ENCODE results near the gene CREM. TPM values are rescaled to one million over a fixed set of nuclear protein-coding genes. Genes with fewer than 3 reads are reported as not detected.

Gene CREM
- total RNA-seq, 4 donors from 2014 or later: 8.3 to 15.7 (median 10.9) TPM

GRCh38 chr10:35224045-35224740 is 97.5 kb downstream of the CREM start:
- TF ChIP-seq, protein P1, sequence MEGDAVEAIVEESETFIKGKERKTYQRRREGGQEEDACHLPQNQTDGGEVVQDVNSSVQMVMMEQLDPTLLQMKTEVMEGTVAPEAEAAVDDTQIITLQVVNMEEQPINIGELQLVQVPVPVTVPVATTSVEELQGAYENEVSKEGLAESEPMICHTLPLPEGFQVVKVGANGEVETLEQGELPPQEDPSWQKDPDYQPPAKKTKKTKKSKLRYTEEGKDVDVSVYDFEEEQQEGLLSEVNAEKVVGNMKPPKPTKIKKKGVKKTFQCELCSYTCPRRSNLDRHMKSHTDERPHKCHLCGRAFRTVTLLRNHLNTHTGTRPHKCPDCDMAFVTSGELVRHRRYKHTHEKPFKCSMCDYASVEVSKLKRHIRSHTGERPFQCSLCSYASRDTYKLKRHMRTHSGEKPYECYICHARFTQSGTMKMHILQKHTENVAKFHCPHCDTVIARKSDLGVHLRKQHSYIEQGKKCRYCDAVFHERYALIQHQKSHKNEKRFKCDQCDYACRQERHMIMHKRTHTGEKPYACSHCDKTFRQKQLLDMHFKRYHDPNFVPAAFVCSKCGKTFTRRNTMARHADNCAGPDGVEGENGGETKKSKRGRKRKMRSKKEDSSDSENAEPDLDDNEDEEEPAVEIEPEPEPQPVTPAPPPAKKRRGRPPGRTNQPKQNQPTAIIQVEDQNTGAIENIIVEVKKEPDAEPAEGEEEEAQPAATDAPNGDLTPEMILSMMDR (IDR thresholded peaks at IDR 0.05): no peak
- TF ChIP-seq POLR2A (IDR thresholded peaks at IDR 0.05): no peak

GRCh38 chr10:35225204-35225603 is 98.6 kb downstream of the CREM start:
- WGBS, 2 donors: 65 to 78% methylated on average over 5 of the region's 5 CpGs
- no peak for DNase-seq (ENCODE audit: low spot score in 2 of 2)
- intact Hi-C loops (cut with DNase I; ENCODE audit: low total_unique reads): no loop called here

More at GRCh38 chr10:35224045-35224740, 97.5 kb downstream of the CREM start:
- no peak for DNase-seq (ENCODE audit: low spot score in 2 of 2)
- no peak overlapping the region for H3K4me3 ChIP-seq (ENCODE audit: low read depth, poor library complexity, severe bottlenecking)
- intact Hi-C loops (cut with DNase I; ENCODE audit: low total_unique reads): no loop called here
- WGBS, 2 donors: 89 to 91% methylated on average over 8 of the region's 8 CpGs

DNA sequence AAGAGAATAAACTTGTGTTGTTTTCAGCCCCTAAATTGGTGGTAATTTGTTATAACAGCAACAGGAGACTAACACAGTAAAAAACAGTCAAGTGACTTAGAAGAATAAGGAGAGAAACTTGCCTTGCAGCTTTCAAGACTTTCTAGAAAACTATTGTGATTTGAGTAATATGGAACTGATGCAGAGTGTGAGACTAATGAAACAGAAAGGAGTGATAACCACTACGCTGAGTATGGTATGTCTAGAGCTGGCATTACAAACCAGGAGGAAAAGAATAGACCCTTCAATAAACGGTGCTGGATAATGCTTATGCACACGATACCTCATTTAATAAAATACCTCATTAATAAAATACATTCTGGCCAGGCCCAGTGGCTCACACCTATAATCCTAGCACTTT is 99.9 kb downstream of the CREM start:
- TF ChIP-seq POLR2A (IDR thresholded peaks at IDR 0.05): no peak
- TF ChIP-seq, protein P1 (IDR thresholded peaks at IDR 0.05): no peak
- DNase-seq (ENCODE audit: low spot score in 2 of 2): no peak
- no peak overlapping the region for H3K4me3 ChIP-seq (ENCODE audit: low read depth, poor library complexity, severe bottlenecking)
- WGBS, 2 donors: 90% methylated on average over 3 of the region's 3 CpGs
- intact Hi-C loops (cut with DNase I; ENCODE audit: low total_unique reads): no loop called here

More at GRCh38 chr10:35225204-35225603, 98.6 kb downstream of the CREM start:
- no peak for TF ChIP-seq POLR2A (IDR thresholded peaks at IDR 0.05)
- TF ChIP-seq, protein P1 (IDR thresholded peaks at IDR 0.05): no peak
- H3K4me3 ChIP-seq (ENCODE audit: low read depth, poor library complexity, severe bottlenecking): no peak overlapping the region

GRCh38 chr10:35228058-35228457 is 101.4 kb downstream of the CREM start:
- WGBS, 2 donors: 98 to 100% methylated on average over 1 of the region's 1 CpG
- intact Hi-C loops (cut with DNase I; ENCODE audit: low total_unique reads): no loop called here

DNA sequence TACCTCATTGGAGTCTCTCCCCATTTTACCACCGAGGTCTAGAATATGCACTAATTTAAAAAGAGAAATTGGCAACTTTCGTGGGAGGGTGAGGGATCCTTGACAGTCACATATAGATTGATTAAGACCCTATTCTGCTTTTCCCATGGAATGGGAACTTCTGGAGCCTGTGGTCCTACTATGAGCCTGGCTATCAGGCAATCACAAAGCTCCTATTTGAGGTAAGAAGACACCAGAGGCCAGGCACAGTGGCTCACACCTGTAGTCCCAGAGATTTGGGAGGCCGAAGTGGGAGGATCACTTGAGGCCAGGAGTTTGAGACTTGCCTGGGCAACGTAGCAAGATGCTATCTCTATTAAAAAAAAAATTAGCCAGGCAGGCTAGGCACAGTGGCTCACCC is 105.0 kb downstream of the CREM start:
- TF ChIP-seq, protein P1 (IDR thresholded peaks at IDR 0.05): no peak
- TF ChIP-seq POLR2A (IDR thresholded peaks at IDR 0.05): no peak
- intact Hi-C loops (cut with DNase I; ENCODE audit: low total_unique reads): no loop called here
- no peak overlapping the region for H3K4me3 ChIP-seq (ENCODE audit: low read depth, poor library complexity, severe bottlenecking)
- DNase-seq (ENCODE audit: low spot score in 2 of 2): no peak
- 84 to 90% methylated on average over 4 of the region's 4 CpGs for WGBS, 2 donors

More at GRCh38 chr10:35228058-35228457, 101.4 kb downstream of the CREM start:
- H3K4me3 ChIP-seq (ENCODE audit: low read depth, poor library complexity, severe bottlenecking): no peak overlapping the region
- DNase-seq (ENCODE audit: low spot score in 2 of 2): no peak
- no peak for TF ChIP-seq POLR2A (IDR thresholded peaks at IDR 0.05)
- TF ChIP-seq, protein P1 (IDR thresholded peaks at IDR 0.05): no peak

GRCh38 chr10:35232527-35232926 is 105.9 kb downstream of the CREM start:
- no peak overlapping the region for H3K4me3 ChIP-seq (ENCODE audit: low read depth, poor library complexity, severe bottlenecking)
- DNase-seq (ENCODE audit: low spot score in 2 of 2): no peak
- WGBS, 2 donors: 53 to 57% methylated on average over 3 of the region's 3 CpGs
- no peak for TF ChIP-seq POLR2A (IDR thresholded peaks at IDR 0.05)
- TF ChIP-seq, protein P1 (IDR thresholded peaks at IDR 0.05): no peak
- intact Hi-C loops (cut with DNase I; ENCODE audit: low total_unique reads): no loop called here

All from lower leg skin (tissue), 4 donors.